B cell (primary cell): Measurements from ENCODE around the gene AIG1. TPM values are rescaled to one million over a fixed set of nuclear protein-coding genes. Genes with fewer than 3 reads are reported as not detected.

Source experiments
- ATAC-seq: fragments of 200-7000 bp; cut with Tn5 transposase; one replicate; pipeline ENCODE4 v1.10.0; 2021; ENCODE audit warnings: low read depth, mild to moderate bottlenecking, moderate number of reproducible peaks, moderate library complexity
- CTCF ChIA-PET: fragments of 350-600 bp; sonication (Branson Sonifier 250); formaldehyde crosslinking; loops from one replicate; lab custom pipeline; 2021; ENCODE audit warnings: antibody characterized with exemption, inconsistent platforms; lab: Charles Lee
- POLR2A ChIA-PET: fragments of 350-600 bp; sonication (Branson Sonifier 250); formaldehyde crosslinking; loops from one replicate; lab custom pipeline; 2021; ENCODE audit warnings: antibody characterized with exemption; lab: Charles Lee
- DNase-seq: peaks from one replicate; pipeline ENCODE4 v3.0.0; 2013
- H2AFZ ChIP-seq: 2 replicates; pipeline ENCODE4 v1.6.1; 2012; ENCODE audit warnings: mild to moderate bottlenecking, low read depth, low read length; ENCODE audit not compliant: insufficient read depth, poor library complexity, severe bottlenecking
- H3K27ac ChIP-seq, 2 donors: 1 replicate in 1 of 2; 2 replicates in 1 of 2; pipeline ENCODE4 v1.5.1; 2012 to 2013; ENCODE audit warnings: low read length in 2 of 2, mild to moderate bottlenecking in 2 of 2, moderate library complexity in 1 of 2
- H3K27me3 ChIP-seq, 4 experiments: fragments of 200-600 bp in 1 of 4; sonication (generic) in 1 of 4; replicated peaks in 1 of 4; 1 replicate in 2 of 4; 2 replicates in 2 of 4; pipeline versions ENCODE4 v1.6.1 to v1.7.0; 2013 to 2016; ENCODE audit warnings: low read length in 3 of 4, mild to moderate bottlenecking in 2 of 4, mixed read lengths in 1 of 4, moderate library complexity in 1 of 4; ENCODE audit not compliant: insufficient read depth in 4 of 4, control insufficient read depth in 3 of 4; ENCODE audit errors: control extremely low read depth in 1 of 4
- H3K36me3 ChIP-seq, 2 experiments: replicated peaks in 1 of 2; 1 replicate in 1 of 2; 2 replicates in 1 of 2; pipeline versions ENCODE4 v1.6.1 to v1.7.1; 2013; ENCODE audit warnings: low read length in 1 of 2; ENCODE audit not compliant: insufficient read depth in 2 of 2, control insufficient read depth in 1 of 2; ENCODE audit errors: control extremely low read depth in 1 of 2, extremely low read depth in 1 of 2
- H3K4me1 ChIP-seq, 2 donors: fragments of 200-600 bp in 1 of 2; sonication (generic) in 1 of 2; 1 replicate in 1 of 2; 2 replicates in 1 of 2; pipeline versions ENCODE4 v1.5.1 to v1.6.1; 2013 to 2017; ENCODE audit warnings: low read length in 2 of 2; ENCODE audit not compliant: control insufficient read depth in 2 of 2, insufficient read depth in 2 of 2
- H3K4me2 ChIP-seq: replicated peaks from 2 replicates; pipeline ENCODE3; 2012; ENCODE audit warnings: mild to moderate bottlenecking, low read depth, low read length; ENCODE audit not compliant: poor library complexity, severe bottlenecking
- H3K4me3 ChIP-seq, 5 experiments: fragments of 200-600 bp in 1 of 5; sonication (generic) in 1 of 5; 1 replicate in 3 of 5; 2 replicates in 2 of 5; pipeline versions ENCODE4 v1.5.1 to v1.7.0; 2011 to 2016; ENCODE audit warnings: low read length in 4 of 5, mild to moderate bottlenecking in 4 of 5, low read depth in 2 of 5, control low read depth in 1 of 5, moderate library complexity in 1 of 5; ENCODE audit not compliant: insufficient read depth in 1 of 5; ENCODE audit errors: control extremely low read depth in 1 of 5, extremely low read depth in 1 of 5
- H3K79me2 ChIP-seq: fragments of 200-600 bp; sonication (generic); one replicate; pipeline ENCODE4 v1.6.0; 2016; ENCODE audit warnings: low read length; ENCODE audit not compliant: control insufficient read depth, insufficient read depth
- H3K9ac ChIP-seq: fragments of 200-600 bp; sonication (generic); 2 replicates; pipeline ENCODE4 v1.6.1; 2017; ENCODE audit warnings: mild to moderate bottlenecking, low read length, moderate library complexity
- H3K9me3 ChIP-seq, 3 donors: one replicate each; pipeline versions ENCODE4 v1.6.1 to v1.7.1; 2013; ENCODE audit warnings: low read length in 2 of 3; ENCODE audit not compliant: control insufficient read depth in 2 of 3, insufficient read depth in 1 of 3; ENCODE audit errors: control extremely low read depth in 1 of 3
- H4K20me1 ChIP-seq: 2 replicates; pipeline ENCODE4 v1.6.0; 2012; ENCODE audit warnings: mild to moderate bottlenecking, low read length; ENCODE audit not compliant: insufficient read depth, control insufficient read depth, poor library complexity, severe bottlenecking
- H3K27ac Mint-ChIP-seq: one replicate; pipeline ENCODE4 v1.8.0; 2021; ENCODE audit warnings: mixed read lengths
- H3K27me3 Mint-ChIP-seq: one replicate; pipeline ENCODE4 v1.8.0; 2021; ENCODE audit warnings: mixed read lengths
- H3K4me1 Mint-ChIP-seq: one replicate; pipeline ENCODE4 v1.8.0; 2021; ENCODE audit warnings: mixed read lengths
- H3K4me3 Mint-ChIP-seq: one replicate; pipeline ENCODE4 v1.8.0; 2021; ENCODE audit warnings: mixed read lengths
- H3K9me3 Mint-ChIP-seq: one replicate; pipeline ENCODE4 v1.8.0; 2022; ENCODE audit warnings: mixed read lengths; ENCODE audit not compliant: insufficient read depth
- EZH2 ChIP-seq: IDR thresholded peaks from 2 replicates; pipeline ENCODE4 v1.6.1; 2012; ENCODE audit warnings: borderline replicate concordance, low read depth, mild to moderate bottlenecking, moderate library complexity, low read length; ENCODE audit not compliant: insufficient read depth, poor library complexity, severe bottlenecking
- WGBS: methylation state at CpG from one replicate; pipeline ENCODE4 v1.1.5; 2013; ENCODE audit warnings: missing lambda C conversion rate; ENCODE audit not compliant: insufficient coverage; 5-methylcytosine and 5-hydroxymethylcytosine counted together
- intact Hi-C: fragments of 100-400 bp; cut with micrococcal nuclease; formaldehyde crosslinking; loops from one replicate; pipeline ENCODE4 v1.10.0; 2022
- polyA plus RNA-seq: library from polyadenylated mRNA; depleted of rRNA; stranded (reverse); fragments of >200 nt; gene quantifications from 2 replicates; pipeline ENCODE4 v1.2.3, GENCODE V29; 2012
- total RNA-seq, 2 donors: library from RNA; stranded (reverse); fragments of 120-200 nt in 1 of 2; gene quantifications; 1 replicate in 1 of 2; 2 replicates in 1 of 2; pipeline versions ENCODE4 v1.2.3 to v1.2.4, GENCODE V29; 2013 to 2022
- TF ChIP-seq, protein P1 (sequence below): fragments of 200-600 bp; IDR thresholded peaks from one replicate; pipeline ENCODE4 v1.8.0; 2022; ENCODE audit warnings: antibody characterized with exemption, mild to moderate bottlenecking

The AIG1 gene
- total and polyA plus RNA-seq, 2 donors (not counting 1 experiment from before 2014, with no cell fraction given) = 7.0 to 9.0 TPM

DNA sequence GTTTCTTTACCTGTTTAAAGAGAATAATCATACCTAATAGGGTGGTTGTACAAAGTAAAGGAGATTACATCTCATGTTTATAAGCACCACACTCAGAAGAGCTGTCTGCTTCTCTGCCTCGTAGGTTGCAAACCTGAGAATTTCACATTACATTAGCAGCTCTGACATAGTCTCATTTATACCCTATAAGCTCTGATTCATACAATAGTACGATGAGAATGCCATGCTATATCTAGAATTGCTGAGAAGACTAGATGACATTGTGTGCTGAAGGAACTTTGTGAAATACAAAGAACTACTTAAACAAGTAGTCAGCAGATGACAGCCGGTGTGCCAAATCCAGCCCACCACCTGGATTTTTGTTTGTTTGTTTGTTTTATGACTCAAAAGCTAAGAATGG, 268.6 kb downstream of the AIG1 start:
- Mint-ChIP-seq H3K9me3 (no peaks in the 10 kb centered on the region), H3K27me3 (no peaks in the 10 kb centered on the region), H3K27ac (no peak overlapping the region), H3K4me1 (no peaks in the 10 kb centered on the region), H3K4me3 (no peak overlapping the region)
- no peak for ATAC-seq
- H3K79me2 ChIP-seq = no peaks in the 10 kb centered on the region
- no peaks in the 10 kb centered on the region for H3K9me3 ChIP-seq
- WGBS = no CpG with 5 or more reads among the region's 3 CpGs
- ChIA-PET POLR2A (no interaction called here), CTCF (no interaction called here)
- no peak for DNase-seq
- H3K4me2 ChIP-seq = no peak overlapping the region
- no peak overlapping the region for H3K27ac ChIP-seq
- intact Hi-C loops = no loop called here
- no peak overlapping the region for H3K4me3 ChIP-seq
- H3K27me3 ChIP-seq = no peaks in the 10 kb centered on the region
- H4K20me1 ChIP-seq = no peaks in the 10 kb centered on the region
- no peak overlapping the region for H3K9ac ChIP-seq
- no peaks in the 10 kb centered on the region for H3K4me1 ChIP-seq
- no peaks in the 10 kb centered on the region for H3K36me3 ChIP-seq
- no peak for TF ChIP-seq EZH2
- TF ChIP-seq, protein P1, sequence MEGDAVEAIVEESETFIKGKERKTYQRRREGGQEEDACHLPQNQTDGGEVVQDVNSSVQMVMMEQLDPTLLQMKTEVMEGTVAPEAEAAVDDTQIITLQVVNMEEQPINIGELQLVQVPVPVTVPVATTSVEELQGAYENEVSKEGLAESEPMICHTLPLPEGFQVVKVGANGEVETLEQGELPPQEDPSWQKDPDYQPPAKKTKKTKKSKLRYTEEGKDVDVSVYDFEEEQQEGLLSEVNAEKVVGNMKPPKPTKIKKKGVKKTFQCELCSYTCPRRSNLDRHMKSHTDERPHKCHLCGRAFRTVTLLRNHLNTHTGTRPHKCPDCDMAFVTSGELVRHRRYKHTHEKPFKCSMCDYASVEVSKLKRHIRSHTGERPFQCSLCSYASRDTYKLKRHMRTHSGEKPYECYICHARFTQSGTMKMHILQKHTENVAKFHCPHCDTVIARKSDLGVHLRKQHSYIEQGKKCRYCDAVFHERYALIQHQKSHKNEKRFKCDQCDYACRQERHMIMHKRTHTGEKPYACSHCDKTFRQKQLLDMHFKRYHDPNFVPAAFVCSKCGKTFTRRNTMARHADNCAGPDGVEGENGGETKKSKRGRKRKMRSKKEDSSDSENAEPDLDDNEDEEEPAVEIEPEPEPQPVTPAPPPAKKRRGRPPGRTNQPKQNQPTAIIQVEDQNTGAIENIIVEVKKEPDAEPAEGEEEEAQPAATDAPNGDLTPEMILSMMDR = no peak
- H2AFZ ChIP-seq = no peak overlapping the region

GRCh38 chr6:143331362-143331761, 270.7 kb downstream of the AIG1 start:
- Histone ChIP-seq H3K9ac (no peak overlapping the region), H3K4me3 (no peak overlapping the region), H3K9me3 (no peaks in the 10 kb centered on the region), H3K4me2 (no peak overlapping the region), H3K27me3 (no peaks in the 10 kb centered on the region), H4K20me1 (no peaks in the 10 kb centered on the region), H3K79me2 (no peaks in the 10 kb centered on the region), H3K27ac (no peak overlapping the region), H2AFZ (no peak overlapping the region), H3K36me3 (no peaks in the 10 kb centered on the region), H3K4me1 (no peaks in the 10 kb centered on the region)
- ChIA-PET POLR2A (no interaction called here), CTCF (no interaction called here)
- DNase-seq (no peak), ATAC-seq (no peak)
- Mint-ChIP-seq H3K4me1 (no peaks in the 10 kb centered on the region), H3K27me3 (no peaks in the 10 kb centered on the region), H3K4me3 (no peak overlapping the region), H3K9me3 (no peaks in the 10 kb centered on the region), H3K27ac (no peak overlapping the region)
- WGBS = no CpG with 5 or more reads among the region's 2 CpGs
- TF ChIP-seq, protein P1 = no peak
- no peak for TF ChIP-seq EZH2
- intact Hi-C loops = loop anchor here (10.0 kb wide), 1 partner anchor 857 kb away; no protein-coding TSS in a partner anchor
